GM19372 (cell line): ENCODE measurements around the gene KIF26B.

Experiments
- ATAC-seq: cut with Tn5 transposase; IDR thresholded peaks from one replicate; pipeline ENCODE4 v1.9.1; 2021; ENCODE audit warnings: mild to moderate bottlenecking, low read depth, moderate library complexity; ENCODE audit not compliant: unreplicated experiment

KIF26B gene

DNA sequence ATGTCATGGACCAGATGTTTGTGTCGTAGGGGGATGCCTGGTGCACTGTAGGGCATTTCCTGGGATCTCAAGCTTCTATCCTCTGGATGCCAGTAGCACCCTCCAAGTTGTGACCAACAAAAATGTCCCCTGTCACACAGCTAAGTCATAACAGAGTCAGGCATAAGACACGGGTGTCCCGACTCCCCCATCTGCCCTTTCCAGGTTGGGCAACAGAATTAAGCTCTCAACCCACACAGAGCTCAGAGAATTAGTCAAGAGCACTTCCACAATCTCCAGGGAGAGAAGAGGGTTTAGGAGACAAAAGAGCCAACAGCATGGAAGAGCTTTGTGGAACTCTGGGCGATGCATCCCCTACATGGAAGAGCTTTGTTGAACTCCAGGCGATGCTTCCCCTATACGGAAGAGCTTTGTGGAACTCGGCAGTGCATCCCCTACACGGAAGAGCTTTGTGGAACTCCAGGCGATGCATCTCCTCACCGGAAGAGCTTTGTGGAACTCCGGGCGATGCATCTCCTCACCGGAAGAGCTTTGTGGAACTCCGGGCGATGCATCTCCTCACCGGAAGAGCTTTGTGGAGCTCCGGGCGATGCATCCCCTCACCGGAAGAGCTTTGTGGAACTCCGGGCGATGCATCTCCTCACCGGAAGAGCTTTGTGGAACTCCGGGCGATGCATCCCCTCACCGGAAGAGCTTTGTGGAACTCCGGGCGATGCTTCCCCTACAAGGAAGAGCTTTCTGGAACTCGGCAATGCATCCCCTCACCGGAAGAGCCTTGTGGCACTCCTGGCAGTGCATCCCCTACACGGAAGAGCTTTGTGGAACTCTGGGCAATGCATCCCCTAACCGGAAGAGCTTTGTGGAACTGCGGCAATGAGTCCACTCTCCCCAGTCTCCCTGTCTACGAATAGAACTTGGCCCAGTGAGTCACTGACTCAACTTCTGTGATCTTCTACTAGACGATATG, 422.7 kb downstream of the KIF26B start:
- ATAC-seq = no peak

DNA sequence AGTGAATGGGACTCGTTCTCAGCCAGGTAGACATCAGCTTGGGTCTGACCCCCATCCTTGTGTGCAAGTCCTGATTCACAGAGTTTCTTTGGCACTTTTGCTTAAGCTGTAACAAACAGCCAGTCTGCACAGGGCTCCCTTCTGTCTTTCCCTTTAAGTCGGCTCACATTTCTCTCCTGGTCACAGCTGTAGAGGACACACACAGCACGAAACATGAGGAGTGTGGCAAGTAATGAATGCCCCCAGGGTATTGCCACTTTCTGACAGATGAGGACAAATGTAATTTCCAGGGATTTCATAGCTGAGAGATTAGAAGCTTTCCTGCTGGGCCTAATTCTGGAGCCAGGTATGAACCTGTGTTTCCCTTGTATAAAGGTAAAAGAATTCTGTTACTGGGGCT, 423.5 kb downstream of the KIF26B start:
- no peak for ATAC-seq

- ATAC-seq = no peak
These were observed 424.0 kb downstream of the KIF26B start for GRCh38 chr1:245578771-245579170.

- ATAC-seq = no peak
These were observed 425.1 kb downstream of the KIF26B start for GRCh38 chr1:245579881-245580280.

GRCh38 chr1:245580651-245581050, 425.9 kb downstream of the KIF26B start:
- no peak for ATAC-seq

- ATAC-seq = no peak
These were observed 427.2 kb downstream of the KIF26B start for GRCh38 chr1:245582026-245582425.

DNA sequence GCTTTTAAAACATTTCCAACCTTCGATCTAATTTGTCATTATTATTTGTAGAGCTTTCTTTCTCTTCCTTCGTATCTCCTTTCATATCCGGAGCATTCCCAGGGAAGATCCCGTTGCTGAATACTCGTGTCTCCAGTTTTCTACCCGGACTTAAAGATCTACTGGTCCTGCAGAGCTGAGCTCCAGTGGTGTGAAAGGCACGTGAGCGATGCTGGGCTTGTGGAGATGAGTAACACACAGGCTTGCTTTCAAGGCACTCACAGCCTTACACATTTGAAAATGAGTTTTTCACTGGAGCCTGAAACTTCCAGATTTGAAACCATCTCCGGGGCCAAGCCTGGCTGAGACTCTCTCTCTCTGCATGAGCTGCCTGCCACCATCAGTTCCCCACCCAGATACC, 428.3 kb downstream of the KIF26B start:
- ATAC-seq = no peak

- ATAC-seq = no peak
These were observed 429.0 kb downstream of the KIF26B start for GRCh38 chr1:245583575-245584330.

GRCh38 chr1:245585252-245585959, 430.6 kb downstream of the KIF26B start:
- no peak for ATAC-seq

DNA sequence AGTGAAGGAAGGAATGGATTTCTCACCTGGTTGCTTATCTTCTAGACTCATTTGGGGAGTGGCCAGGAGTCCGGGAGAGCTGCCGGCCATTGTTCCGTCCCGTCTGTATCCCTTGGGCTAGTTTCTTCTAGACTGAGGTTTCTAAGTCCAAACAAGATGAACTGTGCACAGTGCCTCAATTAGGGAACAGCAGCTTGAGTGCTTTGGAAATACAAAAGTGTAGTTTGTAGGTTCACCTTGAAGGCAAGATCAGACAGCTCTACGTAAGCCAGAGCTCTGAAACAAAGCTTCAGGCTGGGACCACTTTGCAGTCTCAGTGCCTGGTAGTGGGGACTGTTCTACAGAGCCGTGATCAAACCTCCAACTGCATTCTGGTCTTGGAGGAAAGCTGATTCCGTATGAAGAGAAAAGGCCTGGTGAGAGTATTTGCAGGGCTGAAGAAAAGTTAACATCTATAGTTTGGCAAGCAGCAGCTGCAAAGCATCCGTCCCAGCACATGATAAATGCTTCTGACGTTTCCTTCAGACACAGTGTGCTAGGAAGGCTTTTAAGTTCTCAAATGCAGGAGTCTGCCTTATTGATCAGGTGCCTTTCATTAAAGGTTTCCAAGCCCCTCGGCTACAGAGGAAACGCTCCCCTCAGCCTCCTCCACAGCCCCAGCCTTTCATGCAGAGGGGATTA, 432.8 kb downstream of the KIF26B start:
- no peak for ATAC-seq

DNA sequence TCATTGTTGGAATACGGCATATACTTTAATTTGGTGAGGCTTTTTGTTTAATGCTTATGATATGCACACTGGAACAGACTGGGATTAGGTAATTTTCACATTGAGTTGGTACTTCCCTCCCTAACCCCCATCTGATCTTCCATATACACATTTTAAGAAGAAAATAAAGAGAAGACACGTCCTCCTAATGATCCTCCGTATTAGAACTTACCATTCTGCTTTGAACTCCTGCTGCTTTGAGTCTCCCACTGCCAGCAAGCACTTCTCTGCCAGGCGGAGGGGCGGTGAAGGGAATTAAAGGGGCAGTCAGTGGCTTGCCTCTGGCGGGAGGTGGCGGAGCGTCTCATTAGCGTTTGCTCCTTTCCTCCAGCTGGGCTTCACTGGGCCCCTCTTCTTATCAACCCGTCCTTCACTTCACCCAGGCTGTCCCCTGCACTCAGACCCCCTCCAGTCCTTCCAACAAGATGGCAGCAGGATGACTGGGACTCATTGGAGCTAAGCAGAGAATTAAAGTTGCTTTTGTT, 433.4 kb downstream of the KIF26B start:
- no peak for ATAC-seq

GRCh38 chr1:245589316-245589715, 434.5 kb downstream of the KIF26B start:
- no peak for ATAC-seq

DNA sequence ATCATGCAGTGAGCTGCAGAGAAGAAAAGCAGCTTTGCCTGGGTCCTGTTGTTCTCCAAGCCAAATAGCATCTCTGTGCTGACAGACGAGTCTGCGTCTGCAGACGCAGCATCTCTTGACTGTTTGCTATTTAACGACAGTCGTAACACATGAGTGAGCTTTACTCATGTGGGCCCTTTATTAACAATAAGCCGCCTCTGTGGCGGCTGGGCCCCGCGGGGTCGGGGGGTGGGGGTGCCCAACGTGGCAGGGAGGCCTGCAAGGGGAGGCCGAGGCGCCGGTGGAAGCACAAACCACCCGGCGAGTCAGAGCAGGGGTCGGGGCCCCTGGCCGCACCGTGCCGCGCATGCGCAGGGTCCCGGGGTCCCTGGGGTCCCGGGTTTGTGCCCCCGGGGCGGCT, 435.1 kb downstream of the KIF26B start:
- no peak for ATAC-seq

DNA sequence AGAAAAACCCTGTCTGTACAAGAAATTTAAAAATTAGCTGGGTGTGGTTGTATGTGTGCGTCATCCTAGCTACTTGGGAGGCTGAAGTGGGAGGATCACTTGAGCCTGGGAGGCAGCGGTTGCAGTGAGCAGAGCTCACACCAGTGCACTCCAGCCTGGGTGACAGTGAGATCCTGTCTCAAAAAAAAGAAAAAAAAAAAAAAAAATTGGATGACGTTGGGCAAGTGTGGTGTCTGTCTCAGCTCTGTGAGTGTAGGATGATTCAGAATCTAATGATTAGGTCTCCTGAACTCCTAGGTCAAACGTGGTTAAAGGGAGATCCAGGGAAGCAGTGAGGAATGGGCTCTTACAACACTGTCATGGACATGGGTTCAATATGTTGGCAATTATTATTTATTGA, 435.9 kb downstream of the KIF26B start:
- no peak for ATAC-seq

DNA sequence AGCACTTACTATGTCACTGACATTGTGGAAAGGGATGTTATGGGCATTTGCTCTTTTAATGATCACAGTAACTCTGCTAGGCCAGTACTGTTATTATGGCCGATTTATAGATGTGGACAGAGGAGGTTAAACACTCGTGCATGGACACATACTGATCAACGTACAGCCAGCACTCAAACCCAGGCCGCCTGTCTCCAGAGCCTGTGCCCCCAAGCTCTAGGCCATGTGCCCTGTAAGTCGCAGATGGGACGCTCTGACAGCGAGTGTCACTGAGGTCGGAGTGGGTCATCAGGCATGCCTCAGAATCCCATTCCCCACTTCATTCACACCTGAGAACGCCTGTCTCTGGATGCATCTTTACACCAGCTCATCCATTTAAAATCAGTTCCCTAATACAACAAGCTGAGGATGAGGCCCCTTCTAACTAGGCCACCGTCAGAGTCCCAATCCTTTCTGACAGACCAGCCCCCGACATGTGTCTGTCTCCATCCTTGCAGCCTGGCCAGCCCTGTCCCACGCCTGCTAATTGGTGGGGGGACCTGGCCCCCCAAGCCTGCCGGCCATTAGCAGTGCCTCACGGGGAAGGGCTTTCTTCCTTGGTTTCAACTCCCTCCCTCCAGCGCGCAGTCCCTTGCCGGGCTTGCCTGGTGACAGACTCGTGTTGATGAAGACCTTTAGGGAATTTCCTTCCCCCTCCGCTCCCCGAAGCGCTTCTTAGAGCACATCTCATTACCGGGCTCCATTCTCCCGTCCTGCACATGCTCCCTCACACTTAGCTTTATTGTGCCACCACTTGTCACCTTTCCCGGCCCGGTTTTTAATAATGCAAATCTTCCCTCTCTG, 436.8 kb downstream of the KIF26B start:
- ATAC-seq = no peak

DNA sequence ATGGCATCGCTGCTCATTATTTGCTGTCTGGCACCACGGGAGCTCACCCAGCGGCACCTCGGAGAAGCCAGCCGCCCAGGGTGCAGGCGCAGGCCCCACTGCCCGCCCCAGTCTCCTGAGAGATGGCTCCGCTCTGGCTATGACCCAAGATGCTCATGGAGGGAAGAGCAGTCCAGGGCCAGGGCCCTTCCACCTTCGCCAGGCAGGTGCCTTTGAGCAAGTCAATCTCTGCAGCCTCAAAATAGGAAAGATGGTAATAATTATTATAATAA, 437.3 kb downstream of the KIF26B start:
- ATAC-seq = no peak

- no peak for ATAC-seq
These were observed 443.9 kb downstream of the KIF26B start for GRCh38 chr1:245598524-245599305.

DNA sequence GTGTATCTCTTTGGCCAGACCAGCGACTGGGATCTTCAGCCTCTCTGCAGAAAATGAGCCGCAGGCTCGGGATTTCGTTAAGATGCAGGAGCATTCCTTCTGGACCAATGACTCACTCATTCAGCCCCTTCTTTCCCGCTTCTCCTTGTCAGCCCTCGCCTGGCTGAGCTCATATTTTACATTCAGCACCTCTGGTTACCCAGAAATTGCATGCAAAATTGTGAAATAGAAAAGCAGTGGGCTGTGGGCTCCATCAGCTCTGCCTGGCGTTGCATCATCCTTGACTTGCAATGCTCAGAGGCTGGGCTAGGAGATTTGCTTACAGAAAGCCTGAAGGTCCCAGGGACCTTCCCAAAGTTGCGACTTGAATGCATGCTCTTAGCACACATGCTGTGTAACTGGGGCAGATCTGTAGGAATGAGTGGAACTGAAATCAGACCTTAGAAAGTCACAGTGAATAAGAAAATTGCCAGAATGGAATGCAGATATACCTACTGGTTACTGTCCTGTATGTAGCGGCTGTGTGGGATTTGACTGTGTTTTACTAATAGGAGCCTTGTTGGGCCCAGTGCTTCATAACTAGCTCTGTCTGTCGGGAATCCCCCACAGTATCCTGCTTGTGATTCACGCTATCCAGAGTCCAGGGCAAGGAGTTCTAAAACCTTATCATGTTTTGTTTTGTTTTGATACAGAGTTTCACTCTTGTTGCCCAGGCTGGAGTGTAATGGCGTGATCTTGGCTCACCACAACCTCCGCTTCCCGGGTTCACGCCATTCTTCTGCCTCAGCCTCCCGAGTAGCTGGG, 444.8 kb downstream of the KIF26B start:
- ATAC-seq = no peak
